GDM1 (cell line): ENCODE results near the gene C3orf70.
A peak's percentile ranks its signal among the peaks of the same experiment; 100 is the strongest.

Experiments used
- DNase-seq: peaks from one replicate; lab custom pipeline; 2025; lab: John Stamatoyannopoulos, UW

C3orf70 gene

GRCh38 chr3:185084901-185085300, 68.0 kb downstream of the C3orf70 start:
- DNase-seq, result no peak

- DNase-seq, result no peak
These were observed 68.5 kb downstream of the C3orf70 start for GRCh38 chr3:185084402-185084801.

GRCh38 chr3:185082829-185083228, 70.0 kb downstream of the C3orf70 start:
- no peak for DNase-seq

- no peak for DNase-seq
These were observed 70.7 kb downstream of the C3orf70 start for GRCh38 chr3:185082149-185082548.

- no peak for DNase-seq
These were observed 71.3 kb downstream of the C3orf70 start for GRCh38 chr3:185081521-185081920.

- DNase-seq, result no peak
These were observed 73.2 kb downstream of the C3orf70 start for GRCh38 chr3:185079625-185080024.

GRCh38 chr3:185076219-185076618, 76.6 kb downstream of the C3orf70 start:
- DNase-seq, result no peak

- DNase-seq, result no peak
These were observed 77.3 kb downstream of the C3orf70 start for GRCh38 chr3:185075547-185075946.

- no peak for DNase-seq
These were observed 81.5 kb downstream of the C3orf70 start for GRCh38 chr3:185071287-185071800.

- DNase-seq, result no peak
These were observed 82.2 kb downstream of the C3orf70 start for GRCh38 chr3:185070491-185071286.

GRCh38 chr3:185069037-185070030, 83.5 kb downstream of the C3orf70 start:
- no peak for DNase-seq

- DNase-seq, result no peak
These were observed 85.7 kb downstream of the C3orf70 start for GRCh38 chr3:185067173-185067572.

GRCh38 chr3:185066251-185066650, 86.6 kb downstream of the C3orf70 start:
- no peak for DNase-seq

- no peak for DNase-seq
These were observed 87.8 kb downstream of the C3orf70 start for GRCh38 chr3:185065059-185065458.

GRCh38 chr3:185063431-185063830, 89.4 kb downstream of the C3orf70 start:
- DNase-seq, result no peak

- DNase-seq, result no peak
These were observed 90.7 kb downstream of the C3orf70 start for GRCh38 chr3:185062191-185062590.

GRCh38 chr3:185060655-185061054, 92.2 kb downstream of the C3orf70 start:
- no peak for DNase-seq

- DNase-seq, result peak; percentile 58
These were observed 93.1 kb downstream of the C3orf70 start for GRCh38 chr3:185059766-185060165.

GRCh38 chr3:185058796-185059195, 94.1 kb downstream of the C3orf70 start:
- DNase-seq, result no peak

- DNase-seq, result no peak
These were observed 95.0 kb downstream of the C3orf70 start for GRCh38 chr3:185057829-185058228.

GRCh38 chr3:185056908-185057307, 96.0 kb downstream of the C3orf70 start:
- DNase-seq, result no peak

GRCh38 chr3:185052631-185053030, 100.2 kb downstream of the C3orf70 start:
- DNase-seq, result no peak

- no peak for DNase-seq
These were observed 101.1 kb downstream of the C3orf70 start for GRCh38 chr3:185051801-185052200.
